HL-60 (cell line): Measurements from ENCODE around the gene MCAM.

Experiments
- DNase-seq, 2 experiments: peaks; one replicate each; pipeline ENCODE4 v3.0.0-alpha.2; 2010 to 2020; ENCODE audit warnings: low read depth in 1 of 2, low spot score in 1 of 2
- H3K27ac ChIP-seq: fragments of 250-450 bp; sonication (Bioruptor Pico); replicated peaks from 2 replicates; pipeline ENCODE4 v1.5.1; 2020; ENCODE audit warnings: mild to moderate bottlenecking, moderate library complexity
- H3K27me3 ChIP-seq: fragments of 250-450 bp; sonication (Bioruptor Pico); 2 replicates; pipeline ENCODE4 v1.5.1; 2021; ENCODE audit warnings: mild to moderate bottlenecking, moderate library complexity; ENCODE audit not compliant: insufficient read depth, poor library complexity, severe bottlenecking
- H3K4me3 ChIP-seq: replicated peaks from 2 replicates; pipeline ENCODE4 v1.5.1; 2011; ENCODE audit warnings: mild to moderate bottlenecking, control low read depth, low read length; ENCODE audit not compliant: insufficient read depth
- CTCF ChIP-seq: IDR thresholded peaks from one replicate; pipeline ENCODE4 v1.5.1; 2011; ENCODE audit warnings: low read length, control low read depth, inconsistent platforms; ENCODE audit not compliant: insufficient read depth
- GABPA ChIP-seq: IDR thresholded peaks from 2 replicates; pipeline ENCODE4 v1.6.1; 2012; ENCODE audit warnings: low read depth
- POLR2AphosphoS5 ChIP-seq: IDR thresholded peaks from 2 replicates; pipeline ENCODE4 v1.6.1; 2012; ENCODE audit warnings: low read depth
- SPI1 ChIP-seq: IDR thresholded peaks from 2 replicates; pipeline ENCODE4 v1.6.1; 2012; ENCODE audit warnings: low read depth, mild to moderate bottlenecking, borderline replicate concordance
- long read RNA-seq: library from polyadenylated mRNA; unstranded; transcript quantifications from one replicate; pipeline ENCODE4 v2.0.0, GENCODE V29; 2020
- TF ChIP-seq, protein P1 (sequence below): IDR thresholded peaks from 2 replicates; pipeline ENCODE4 v1.6.1; 2012; ENCODE audit warnings: low read depth; ENCODE audit not compliant: insufficient replicate concordance

The MCAM gene, protein sequence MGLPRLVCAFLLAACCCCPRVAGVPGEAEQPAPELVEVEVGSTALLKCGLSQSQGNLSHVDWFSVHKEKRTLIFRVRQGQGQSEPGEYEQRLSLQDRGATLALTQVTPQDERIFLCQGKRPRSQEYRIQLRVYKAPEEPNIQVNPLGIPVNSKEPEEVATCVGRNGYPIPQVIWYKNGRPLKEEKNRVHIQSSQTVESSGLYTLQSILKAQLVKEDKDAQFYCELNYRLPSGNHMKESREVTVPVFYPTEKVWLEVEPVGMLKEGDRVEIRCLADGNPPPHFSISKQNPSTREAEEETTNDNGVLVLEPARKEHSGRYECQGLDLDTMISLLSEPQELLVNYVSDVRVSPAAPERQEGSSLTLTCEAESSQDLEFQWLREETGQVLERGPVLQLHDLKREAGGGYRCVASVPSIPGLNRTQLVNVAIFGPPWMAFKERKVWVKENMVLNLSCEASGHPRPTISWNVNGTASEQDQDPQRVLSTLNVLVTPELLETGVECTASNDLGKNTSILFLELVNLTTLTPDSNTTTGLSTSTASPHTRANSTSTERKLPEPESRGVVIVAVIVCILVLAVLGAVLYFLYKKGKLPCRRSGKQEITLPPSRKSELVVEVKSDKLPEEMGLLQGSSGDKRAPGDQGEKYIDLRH
- long read RNA-seq, partial matches to known transcripts = 0 of 1 reads
- long read RNA-seq, other reads (novel, unspliced or antisense) = 1 of 1 reads

DNA sequence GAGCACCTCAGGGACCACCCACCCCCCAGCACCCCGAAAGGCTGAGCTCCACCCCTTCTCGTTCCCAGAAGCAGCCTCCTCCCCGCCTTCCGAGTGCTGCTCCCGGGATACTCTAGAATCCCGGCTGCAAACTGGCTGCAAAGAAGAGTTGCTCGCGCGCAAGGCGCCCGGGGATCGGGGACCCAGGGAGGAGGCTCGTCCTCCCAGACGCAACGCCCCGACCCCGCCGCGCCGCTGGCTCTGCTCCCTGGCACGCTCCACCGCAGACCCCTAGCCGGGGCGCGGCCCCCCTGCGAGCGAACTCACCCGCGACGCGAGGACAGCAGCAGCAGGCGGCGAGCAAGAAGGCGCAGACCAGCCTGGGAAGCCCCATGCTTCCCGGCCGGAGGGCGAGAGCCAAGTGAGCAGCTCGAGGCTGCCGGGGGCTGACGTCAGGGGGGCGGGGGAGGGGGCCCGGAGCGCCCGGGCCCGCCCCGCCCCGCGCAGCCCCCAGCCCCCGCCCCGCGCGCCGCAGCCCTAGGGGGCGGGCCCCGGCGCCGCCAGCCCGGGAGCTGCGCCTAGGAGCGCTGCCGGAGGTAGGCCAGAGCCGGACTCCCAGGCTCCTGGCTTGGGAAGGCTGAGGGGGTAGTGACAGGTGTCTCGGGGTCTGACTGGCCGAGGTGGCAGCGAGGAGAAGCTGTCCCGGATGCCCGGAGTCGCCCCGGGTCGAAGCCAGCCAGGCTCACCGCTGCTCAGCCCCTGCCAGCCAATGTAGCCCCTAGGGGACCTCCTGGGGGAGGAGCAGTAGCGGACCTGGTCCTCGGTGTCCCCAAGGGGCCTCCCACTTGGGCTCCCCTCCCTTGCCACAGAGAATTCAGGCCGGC is at the start of gene MCAM:
Gene MCAM, minus strand, starts transcription at position 402 of the 863 bp plus-strand sequence. Its CDS starts 29 bp downstream, at position 373.
- DNase-seq = no peak

DNA sequence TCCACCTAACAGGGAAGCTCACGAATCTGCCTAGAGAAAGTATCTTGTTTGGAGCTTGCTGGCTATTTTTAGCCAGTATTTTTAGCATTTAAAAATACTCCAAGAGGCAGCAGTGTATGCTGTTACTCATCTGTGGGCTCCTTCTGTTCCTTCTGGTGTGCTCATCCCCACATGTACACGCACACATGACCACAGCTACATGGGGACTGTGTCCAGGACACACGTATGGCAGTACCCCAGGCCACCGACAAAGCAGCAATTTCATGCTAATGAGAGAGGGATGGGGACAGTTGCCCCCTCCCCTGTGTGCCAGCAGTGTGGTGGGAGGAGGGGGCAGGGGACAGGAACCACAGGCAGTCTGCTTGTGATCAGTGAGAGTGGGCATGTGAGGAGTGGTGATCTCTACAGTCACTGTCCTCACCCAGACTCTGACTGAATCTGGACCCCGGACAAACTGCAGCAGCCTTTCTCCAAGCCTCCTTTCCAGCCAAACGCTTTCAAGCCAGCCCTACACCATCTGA is 48.2 kb upstream of the MCAM start:
- Histone ChIP-seq H3K27me3 (peaks cover 12% of the 10 kb centered on the region), H3K27ac (no peak overlapping the region), H3K4me3 (no peak overlapping the region)
- no peak for DNase-seq
- TF ChIP-seq, protein P1, sequence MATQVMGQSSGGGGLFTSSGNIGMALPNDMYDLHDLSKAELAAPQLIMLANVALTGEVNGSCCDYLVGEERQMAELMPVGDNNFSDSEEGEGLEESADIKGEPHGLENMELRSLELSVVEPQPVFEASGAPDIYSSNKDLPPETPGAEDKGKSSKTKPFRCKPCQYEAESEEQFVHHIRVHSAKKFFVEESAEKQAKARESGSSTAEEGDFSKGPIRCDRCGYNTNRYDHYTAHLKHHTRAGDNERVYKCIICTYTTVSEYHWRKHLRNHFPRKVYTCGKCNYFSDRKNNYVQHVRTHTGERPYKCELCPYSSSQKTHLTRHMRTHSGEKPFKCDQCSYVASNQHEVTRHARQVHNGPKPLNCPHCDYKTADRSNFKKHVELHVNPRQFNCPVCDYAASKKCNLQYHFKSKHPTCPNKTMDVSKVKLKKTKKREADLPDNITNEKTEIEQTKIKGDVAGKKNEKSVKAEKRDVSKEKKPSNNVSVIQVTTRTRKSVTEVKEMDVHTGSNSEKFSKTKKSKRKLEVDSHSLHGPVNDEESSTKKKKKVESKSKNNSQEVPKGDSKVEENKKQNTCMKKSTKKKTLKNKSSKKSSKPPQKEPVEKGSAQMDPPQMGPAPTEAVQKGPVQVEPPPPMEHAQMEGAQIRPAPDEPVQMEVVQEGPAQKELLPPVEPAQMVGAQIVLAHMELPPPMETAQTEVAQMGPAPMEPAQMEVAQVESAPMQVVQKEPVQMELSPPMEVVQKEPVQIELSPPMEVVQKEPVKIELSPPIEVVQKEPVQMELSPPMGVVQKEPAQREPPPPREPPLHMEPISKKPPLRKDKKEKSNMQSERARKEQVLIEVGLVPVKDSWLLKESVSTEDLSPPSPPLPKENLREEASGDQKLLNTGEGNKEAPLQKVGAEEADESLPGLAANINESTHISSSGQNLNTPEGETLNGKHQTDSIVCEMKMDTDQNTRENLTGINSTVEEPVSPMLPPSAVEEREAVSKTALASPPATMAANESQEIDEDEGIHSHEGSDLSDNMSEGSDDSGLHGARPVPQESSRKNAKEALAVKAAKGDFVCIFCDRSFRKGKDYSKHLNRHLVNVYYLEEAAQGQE = no peak
- TF ChIP-seq SPI1 (no peak), CTCF (no peak)

More for the DNA sequence above, at the start of gene MCAM:
- TF ChIP-seq POLR2AphosphoS5 (no peak), CTCF (no peak), SPI1 (no peak), GABPA (no peak)
- TF ChIP-seq, protein P1 = no peak
- Histone ChIP-seq H3K27me3 (peaks cover 38% of the 10 kb centered on the region), H3K4me3 (peak within 1 kb of the TSS; percentile 26), H3K27ac (no peak within 1 kb of the TSS)

DNA sequence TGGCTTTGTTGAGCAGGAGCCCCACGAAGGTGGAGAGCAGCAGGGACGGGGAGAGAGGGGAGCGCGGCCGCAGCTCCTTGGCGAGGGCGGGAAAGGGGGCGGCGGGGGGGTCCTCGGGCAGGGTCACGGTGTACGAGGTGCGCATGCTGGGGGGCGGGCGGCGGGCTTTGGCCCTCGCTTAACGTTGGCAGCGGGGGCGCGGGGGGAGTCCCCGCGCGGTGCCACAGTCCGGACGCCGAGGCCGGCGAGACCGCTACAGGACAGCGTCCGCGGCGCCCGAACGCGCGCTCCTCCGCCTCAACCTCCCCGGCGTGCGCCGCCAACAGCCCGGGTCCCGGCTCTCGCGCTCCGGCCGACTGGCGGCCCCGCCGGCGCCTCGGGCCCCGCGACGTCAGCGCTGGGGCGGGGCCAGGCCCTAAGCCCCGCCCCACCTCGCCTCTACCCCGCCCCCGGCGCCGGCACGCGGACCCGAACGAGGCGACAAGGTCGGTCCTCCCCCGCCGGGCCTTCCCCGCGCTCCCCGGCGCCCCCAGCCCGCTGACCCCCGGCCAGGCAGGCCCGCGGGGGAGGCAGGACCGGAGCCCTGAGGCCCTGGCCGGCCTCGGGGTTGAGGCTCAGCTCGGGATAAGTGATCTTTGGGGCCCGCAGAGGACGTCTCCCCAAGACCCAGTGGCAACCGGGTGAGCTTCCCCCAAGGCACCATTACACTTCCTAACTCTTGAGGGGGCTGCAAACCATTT is 47.1 kb upstream of the MCAM start:
- H3K27me3 ChIP-seq = peaks cover 12% of the 10 kb centered on the region
- H3K27ac ChIP-seq = no peak overlapping the region
- DNase-seq = no peak
- TF ChIP-seq POLR2AphosphoS5 = no peak
- no peak for TF ChIP-seq CTCF
- TF ChIP-seq GABPA = no peak
- no peak for TF ChIP-seq SPI1
- TF ChIP-seq, protein P1 = no peak
- peak overlapping the region; percentile 31 for H3K4me3 ChIP-seq
